ENCODE data around the gene IL36A.

The IL36A gene

GRCh38 chr2:113002677-113003076 is 2.6 kb upstream of the IL36A start:
- DNase-seq (ENCODE audit: low read depth), result no peak
- no peak overlapping the region for H3K4me3 ChIP-seq (ENCODE audit: low read depth, low read length)
- TF ChIP-seq CTCF (IDR thresholded peaks at IDR 0.05; ENCODE audit: insufficient read depth, low read depth, low read length, missing control alignments), result no peak

DNA sequence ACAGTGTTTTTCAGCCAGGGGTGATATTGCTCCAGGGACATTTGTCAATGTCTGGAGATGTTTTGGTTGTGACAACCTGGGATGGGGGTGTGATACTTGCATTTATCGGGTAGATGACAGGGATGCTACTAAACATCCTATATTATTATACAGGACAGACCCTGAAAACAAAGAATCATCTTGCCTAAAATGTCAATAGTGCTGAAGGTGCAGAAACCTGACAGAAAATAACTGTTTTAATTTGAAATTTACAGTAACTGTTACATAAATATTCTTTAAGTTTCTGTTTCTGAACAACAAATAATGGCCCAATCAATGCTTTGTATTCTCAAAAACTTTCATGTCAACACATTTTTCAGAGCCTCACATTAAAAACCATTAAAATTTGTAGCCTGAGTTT is 2.0 kb downstream of the IL36A start:
- DNase-seq (ENCODE audit: low read depth), result no peak
- no peak for TF ChIP-seq CTCF (IDR thresholded peaks at IDR 0.05; ENCODE audit: insufficient read depth, low read depth, low read length, missing control alignments)
- H3K4me3 ChIP-seq (ENCODE audit: low read depth, low read length), result no peak overlapping the region

- TF ChIP-seq CTCF (IDR thresholded peaks at IDR 0.05; ENCODE audit: insufficient read depth, low read depth, low read length, missing control alignments), result no peak
- no peak for DNase-seq (ENCODE audit: low read depth)
- H3K4me3 ChIP-seq (ENCODE audit: low read depth, low read length), result no peak overlapping the region
Observed at GRCh38 chr2:113009622-113010021, 4.4 kb downstream of the IL36A start.

DNA sequence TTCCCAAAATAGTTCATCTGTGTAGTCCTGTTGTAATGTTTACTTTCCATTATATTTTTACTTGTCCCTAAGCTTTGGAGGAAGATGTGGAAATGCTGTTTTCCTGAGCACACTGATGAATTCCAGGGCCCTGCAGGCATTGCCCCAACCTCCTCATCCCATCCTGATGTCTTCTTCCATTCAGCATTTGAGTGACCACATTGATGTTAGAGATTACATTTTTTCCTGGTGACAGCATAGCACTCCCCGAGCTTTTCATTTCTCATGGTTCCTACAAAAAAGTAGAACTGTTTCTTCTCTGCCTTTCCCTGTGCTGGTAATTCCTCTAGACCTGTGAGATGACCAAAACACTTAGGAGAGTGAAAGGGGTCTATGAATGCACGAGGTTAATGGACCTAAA is 4.8 kb downstream of the IL36A start:
- TF ChIP-seq CTCF (IDR thresholded peaks at IDR 0.05; ENCODE audit: insufficient read depth, low read depth, low read length, missing control alignments), result no peak
- no peak overlapping the region for H3K4me3 ChIP-seq (ENCODE audit: low read depth, low read length)
- DNase-seq (ENCODE audit: low read depth), result no peak

GRCh38 chr2:113011108-113011507 is 5.8 kb downstream of the IL36A start:
- DNase-seq (ENCODE audit: low read depth), result no peak
- no peak overlapping the region for H3K4me3 ChIP-seq (ENCODE audit: low read depth, low read length)
- no peak for TF ChIP-seq CTCF (IDR thresholded peaks at IDR 0.05; ENCODE audit: insufficient read depth, low read depth, low read length, missing control alignments)

DNA sequence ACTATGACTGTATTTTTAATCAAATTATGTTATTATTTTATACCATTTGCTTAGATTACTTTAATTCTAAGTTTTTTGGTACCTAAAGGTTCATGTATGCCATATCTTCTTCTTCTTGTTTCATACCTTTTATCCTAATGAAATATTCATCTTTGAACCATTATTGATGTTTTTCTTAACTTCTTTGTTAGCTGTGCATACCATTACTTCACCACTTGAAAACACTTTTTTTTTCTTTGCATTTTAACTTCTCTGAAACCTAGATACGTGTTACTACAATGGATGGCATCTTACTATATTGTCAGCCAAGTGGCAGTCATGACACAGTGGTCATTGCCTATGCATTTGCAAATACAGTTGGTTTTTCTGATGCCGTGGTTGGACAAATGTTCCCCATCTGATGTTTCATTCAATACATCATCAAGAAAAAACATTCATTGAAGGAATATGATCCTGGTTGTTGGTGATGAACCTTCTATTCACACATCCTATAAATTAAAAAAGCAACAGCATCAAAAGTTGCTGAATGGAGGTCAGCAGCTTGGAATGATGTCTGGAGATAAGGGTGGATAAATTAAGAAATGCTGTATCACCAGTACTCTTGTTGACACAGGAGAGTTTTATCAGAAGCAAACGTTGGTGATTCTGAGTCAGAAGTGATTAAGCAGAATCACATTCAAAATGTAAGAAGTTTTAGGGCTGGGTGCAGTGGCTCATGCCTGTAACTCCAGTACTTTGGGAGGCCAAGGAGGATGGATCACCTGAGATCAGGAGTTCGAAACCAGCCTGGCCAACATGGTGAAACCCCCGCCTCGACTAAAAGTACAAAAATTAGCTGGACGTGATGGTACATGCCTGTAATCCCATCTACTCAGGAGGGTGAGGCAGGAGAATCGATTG is 7.4 kb downstream of the IL36A start:
- no peak for TF ChIP-seq CTCF (IDR thresholded peaks at IDR 0.05; ENCODE audit: insufficient read depth, low read depth, low read length, missing control alignments)
- no peak overlapping the region for H3K4me3 ChIP-seq (ENCODE audit: low read depth, low read length)
- no peak for DNase-seq (ENCODE audit: low read depth)

DNA sequence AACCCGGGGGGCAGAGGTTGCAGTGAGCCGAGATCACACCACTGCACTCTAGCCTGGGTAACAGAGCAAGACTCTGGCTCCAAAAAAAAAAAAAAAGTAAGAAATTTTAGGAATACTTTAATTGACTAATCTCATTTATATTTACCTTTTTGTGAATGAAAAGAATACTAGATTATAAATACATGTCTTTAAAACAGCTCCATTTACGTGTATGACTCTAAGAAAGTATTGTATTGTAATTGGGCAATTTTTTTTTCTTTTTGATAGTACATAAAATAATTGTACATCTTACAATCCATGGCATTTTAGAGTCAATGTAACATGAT is 8.0 kb downstream of the IL36A start:
- TF ChIP-seq CTCF (IDR thresholded peaks at IDR 0.05; ENCODE audit: insufficient read depth, low read depth, low read length, missing control alignments), result no peak
- H3K4me3 ChIP-seq (ENCODE audit: low read depth, low read length), result no peak overlapping the region
- no peak for DNase-seq (ENCODE audit: low read depth)

All from GM12865 (cell line).